GM21515 (cell line): ENCODE results near the gene PML.

ENCODE experiments used
- ATAC-seq: cut with Tn5 transposase; IDR thresholded peaks from one replicate; pipeline ENCODE4 v1.9.1; 2021; ENCODE audit not compliant: unreplicated experiment

Gene PML

DNA sequence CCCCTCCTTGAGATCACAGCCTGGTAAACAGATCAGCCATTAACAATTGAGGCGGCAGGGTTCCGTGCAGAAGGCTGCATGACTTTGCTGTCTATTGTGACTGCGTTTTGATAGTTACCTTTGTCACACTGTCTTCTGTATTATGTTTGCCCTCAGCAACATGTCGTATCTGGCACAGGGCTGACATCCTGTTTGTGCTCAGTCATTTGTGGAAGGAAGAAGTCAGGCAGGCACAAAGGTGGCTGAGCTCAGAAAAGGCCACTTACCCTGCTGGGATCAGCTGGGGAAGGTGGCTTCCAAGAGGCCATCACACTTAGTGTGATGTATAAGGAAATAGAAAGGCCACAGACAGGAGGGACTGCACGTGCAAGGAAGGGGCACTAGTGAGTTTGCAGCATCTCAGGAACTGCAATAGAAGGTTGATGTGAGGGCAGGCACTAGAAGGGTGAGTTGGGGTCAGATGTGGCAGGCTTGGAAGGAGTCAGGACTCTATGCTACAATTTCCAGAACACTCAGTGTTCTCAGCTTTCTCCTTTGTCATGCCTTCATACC is 13.4 kb downstream of the PML start:
- ATAC-seq: no peak

DNA sequence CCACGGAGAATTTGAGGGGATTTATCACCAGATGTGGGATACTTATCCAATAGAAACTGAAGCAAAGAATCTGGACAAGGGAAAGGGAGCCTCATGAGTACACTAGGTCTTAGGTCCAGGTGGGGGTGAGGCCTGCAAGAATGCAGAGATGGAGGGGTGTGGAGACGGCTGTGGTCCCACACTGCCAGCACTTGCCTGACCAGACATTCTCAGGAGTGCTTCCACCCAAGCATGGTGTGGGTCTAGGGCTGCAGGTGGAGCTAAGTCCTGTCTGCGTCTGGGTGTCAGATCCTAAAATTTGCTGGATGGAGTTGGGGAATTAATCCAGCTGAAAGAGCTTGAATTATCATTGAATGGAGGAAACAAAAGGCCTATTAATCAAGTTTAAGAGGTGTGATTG is 14.4 kb downstream of the PML start:
- no peak for ATAC-seq

DNA sequence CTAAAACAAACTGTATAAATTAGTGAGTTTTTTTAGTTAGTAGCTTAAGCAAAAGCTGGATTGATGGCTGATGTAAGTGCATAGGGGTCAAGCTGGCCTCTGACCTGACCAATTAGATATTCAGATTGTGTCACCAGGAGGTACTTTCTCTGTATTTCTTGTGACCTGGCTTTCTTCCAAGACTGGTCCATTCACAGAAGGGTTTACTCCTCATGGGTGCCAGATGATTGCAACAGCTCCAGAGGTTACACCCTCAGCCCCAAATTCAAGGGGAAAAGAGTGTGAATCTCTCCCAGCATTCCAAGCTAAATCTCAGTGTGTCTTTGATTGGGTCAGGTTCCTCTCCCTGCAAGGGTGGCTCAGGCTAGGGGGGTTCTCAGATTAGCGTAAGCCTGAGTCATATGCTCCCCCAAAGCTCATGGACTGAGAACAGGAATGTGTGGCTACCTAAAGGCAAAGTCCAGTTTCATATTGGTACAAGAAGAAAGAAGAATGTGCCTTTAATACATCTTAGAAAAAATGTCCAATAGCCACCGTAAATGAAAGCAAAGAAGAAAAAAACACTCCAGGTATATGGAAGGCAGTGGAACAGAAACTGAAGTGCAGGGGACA is 16.5 kb downstream of the PML start:
- ATAC-seq: no peak

DNA sequence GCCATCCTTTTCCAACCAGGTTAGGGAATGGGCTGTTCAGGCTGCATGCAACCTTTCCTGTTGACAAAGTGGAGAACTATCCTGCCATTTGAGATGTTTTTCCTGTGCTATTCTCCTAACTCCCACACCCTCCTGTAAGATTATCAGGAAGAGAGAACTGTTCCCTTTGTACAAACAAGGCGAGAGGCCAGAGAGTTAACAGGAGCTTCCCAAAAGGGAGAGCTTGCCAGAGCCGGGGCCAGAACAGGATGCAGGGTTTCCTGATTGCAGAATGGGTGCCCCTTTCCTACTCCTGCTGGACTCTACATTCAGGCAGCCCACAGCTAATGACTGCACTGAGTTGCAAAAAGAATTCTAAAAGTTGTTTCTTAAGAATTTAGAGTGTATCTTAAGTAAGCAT is 17.1 kb downstream of the PML start:
- no peak for ATAC-seq

DNA sequence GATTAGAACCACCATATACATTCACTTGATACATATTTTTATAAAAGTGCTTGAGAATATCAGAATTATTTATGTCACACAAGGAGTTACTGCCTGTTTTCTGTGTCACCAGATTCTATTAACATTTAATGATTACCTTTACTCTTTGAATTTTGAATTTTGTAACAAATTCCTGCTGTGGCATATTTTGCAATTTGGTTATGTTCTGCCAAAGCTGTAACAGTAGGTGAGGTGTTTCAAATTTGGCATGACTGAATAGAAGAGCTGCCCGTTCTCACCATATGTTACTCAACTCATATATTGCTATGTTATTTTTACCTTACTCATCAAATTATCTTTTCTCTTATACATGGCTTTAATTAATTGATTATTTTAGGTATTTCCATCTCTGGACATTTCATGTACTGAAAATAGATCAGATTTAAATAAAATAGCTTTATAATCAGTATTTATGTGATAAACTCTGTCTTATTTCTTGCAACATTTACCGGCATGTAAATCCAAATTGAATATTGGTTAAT is 18.9 kb downstream of the PML start:
- no peak for ATAC-seq

DNA sequence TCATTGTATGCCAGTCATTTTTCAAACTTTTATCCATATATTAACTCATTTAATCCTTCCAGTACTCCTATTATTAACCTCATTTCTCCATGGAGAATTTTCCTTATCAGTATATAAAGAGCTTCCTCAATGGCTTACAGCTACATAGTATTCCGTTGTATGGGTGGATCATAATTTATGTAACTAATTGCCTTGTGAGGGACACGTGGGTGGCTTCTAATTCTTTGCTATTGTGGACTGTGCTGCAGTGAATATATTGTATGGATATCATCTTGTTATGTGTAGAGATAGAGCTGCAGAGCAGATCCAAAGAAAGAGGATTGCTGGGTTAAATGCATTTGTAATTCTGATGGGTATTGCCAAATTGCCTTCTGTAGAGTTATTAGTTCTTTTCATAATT is 25.2 kb downstream of the PML start:
- no peak for ATAC-seq

DNA sequence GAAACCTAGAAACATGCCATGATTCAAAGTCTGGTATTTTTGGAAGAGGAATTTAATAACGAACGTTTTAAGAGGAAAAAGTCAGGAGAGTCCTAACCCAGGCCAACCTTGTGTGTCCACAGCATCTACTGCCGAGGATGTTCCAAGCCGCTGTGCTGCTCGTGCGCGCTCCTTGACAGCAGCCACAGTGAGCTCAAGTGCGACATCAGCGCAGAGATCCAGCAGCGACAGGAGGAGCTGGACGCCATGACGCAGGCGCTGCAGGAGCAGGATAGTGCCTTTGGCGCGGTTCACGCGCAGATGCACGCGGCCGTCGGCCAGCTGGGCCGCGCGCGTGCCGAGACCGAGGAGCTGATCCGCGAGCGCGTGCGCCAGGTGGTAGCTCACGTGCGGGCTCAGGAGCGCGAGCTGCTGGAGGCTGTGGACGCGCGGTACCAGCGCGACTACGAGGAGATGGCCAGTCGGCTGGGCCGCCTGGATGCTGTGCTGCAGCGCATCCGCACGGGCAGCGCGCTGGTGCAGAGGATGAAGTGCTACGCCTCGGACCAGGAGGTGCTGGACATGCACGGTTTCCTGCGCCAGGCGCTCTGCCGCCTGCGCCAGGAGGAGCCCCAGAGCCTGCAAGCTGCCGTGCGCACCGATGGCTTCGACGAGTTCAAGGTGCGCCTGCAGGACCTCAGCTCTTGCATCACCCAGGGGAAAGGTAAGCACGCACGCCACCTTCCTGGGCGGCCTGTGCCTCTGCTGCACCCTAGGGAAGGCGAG is 28.4 kb downstream of the PML start:
- no peak for ATAC-seq

DNA sequence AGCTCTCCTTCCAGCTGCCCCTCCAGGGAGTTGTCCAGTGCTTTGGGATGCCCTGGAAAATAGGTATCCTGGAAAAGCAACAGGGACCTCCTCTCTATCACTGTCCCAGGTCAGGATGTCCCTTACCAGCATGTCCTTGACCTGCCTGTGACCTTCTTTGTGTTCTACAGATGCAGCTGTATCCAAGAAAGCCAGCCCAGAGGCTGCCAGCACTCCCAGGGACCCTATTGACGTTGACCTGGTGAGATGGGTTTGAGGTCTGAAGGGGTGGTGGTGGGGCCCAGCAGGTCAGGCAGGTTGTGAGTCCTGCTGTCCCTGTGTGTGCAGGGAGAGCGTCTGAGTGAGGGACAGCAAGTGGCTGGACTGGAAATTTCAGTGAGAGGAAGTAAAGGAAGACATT is 30.2 kb downstream of the PML start:
- ATAC-seq: no peak

DNA sequence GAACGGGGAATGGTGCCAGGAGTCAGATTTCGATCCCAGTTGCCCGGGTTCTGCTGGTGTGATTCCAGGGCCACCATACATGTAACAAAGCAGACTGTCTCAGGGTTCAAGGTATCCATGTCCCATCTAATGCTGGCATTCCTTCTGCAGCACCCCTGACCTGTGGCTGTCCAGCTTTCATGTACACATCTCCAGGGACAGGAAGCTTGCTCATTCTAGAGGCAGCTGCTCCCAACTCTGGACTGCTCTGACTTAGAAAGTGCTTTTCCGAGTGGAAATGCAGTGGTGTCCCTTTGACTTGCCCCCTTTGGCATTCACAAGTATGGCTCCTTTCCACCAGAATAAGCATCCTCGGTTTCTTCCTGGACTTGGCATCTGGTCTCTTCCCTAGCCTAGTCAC is 30.9 kb downstream of the PML start:
- no peak for ATAC-seq

DNA sequence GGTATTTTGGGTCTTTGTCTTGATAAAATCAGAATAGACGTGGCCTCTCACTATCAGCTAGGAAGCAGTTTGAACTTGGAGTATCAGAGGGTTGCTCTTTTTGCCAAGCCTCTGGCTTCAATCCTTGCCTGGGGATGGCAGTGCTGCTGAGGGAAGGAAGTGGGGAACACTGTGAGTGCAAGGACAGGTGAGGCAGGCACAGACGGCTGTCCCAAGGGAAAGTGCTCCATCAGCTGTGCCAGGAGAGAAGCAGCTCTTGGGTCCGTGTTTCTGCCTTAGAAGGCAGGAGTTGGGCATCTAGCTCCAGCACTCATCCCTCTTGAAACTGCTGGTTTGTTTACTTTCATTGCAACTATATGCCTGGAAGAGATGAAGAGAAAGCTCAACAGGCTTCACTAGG is 33.2 kb downstream of the PML start:
- no peak for ATAC-seq

DNA sequence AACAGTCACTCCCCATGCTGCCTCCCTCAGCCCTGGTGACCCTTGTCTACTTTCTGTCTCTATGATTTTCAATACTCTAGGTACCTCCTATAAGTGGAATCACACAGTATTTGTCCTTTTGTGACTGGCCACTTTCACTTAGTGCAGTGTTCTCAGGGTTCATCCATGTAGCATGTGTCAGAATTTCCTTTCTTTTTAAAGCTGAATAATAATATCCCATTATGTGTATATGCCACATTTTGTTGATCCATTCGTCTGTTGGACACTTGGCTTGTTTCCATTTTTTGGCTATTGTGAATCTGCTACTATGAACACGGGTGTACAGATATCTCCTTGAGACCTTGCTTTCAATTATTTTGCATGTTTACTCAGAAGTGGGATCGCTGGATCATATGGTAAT is 34.1 kb downstream of the PML start:
- ATAC-seq: no peak

DNA sequence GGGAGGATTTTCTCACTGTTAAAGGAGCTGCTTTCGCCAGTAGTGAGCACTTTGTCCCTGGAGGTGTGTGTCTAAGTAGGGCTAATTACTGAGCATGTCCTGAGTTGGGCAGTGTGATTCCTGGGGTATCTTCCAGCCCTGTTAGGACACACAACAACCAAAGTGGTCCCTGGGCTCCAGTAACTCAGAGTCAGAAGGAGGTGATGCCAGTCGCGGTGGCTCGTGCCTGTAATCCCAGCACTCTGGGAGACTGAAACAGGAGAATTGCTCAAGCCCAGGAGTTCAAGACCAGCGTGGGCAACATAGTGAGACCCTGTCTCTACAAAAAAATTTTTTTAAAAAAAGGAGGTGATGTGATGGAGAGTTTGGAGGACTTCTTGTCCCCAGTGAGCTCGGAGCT is 37.5 kb downstream of the PML start:
- no peak for ATAC-seq

DNA sequence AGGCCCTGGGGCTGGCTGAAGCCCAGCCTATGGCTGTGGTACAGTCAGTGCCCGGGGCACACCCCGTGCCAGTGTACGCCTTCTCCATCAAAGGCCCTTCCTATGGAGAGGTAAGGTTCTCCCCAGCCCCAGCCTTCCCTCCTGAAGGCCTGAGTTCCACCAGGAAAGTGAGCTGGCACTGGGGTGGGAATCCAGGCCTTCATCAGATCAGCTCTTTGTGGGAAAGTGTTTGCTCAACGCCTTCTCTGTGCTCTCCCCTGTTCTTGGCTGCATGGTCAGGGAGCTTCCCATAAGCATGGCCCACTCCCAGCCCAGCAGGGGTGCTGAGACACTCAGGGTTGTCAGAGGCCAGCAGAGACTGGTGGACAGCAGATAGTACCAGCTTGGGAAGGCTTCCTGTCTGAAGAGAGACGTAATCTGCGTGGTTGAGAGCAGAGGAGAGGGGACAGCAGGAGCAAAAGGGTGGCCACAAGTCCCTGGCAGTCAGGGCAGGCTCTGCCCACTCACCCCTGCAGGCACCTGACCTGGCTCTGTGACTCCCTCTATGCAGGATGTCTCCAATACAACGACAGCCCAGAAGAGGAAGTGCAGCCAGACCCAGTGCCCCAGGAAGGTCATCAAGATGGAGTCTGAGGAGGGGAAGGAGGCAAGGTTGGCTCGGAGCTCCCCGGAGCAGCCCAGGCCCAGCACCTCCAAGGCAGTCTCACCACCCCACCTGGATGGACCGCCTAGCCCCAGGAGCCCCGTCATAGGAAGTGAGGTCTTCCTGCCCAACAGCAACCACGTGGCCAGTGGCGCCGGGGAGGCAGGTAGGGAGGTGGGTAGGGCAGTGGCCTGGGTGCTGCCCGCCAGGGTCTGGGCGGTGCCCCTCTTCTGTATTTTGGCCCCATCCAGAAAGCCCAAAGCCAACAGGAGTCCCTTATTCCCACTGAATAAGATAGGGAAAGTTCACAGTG is 38.4 kb downstream of the PML start:
- no peak for ATAC-seq

DNA sequence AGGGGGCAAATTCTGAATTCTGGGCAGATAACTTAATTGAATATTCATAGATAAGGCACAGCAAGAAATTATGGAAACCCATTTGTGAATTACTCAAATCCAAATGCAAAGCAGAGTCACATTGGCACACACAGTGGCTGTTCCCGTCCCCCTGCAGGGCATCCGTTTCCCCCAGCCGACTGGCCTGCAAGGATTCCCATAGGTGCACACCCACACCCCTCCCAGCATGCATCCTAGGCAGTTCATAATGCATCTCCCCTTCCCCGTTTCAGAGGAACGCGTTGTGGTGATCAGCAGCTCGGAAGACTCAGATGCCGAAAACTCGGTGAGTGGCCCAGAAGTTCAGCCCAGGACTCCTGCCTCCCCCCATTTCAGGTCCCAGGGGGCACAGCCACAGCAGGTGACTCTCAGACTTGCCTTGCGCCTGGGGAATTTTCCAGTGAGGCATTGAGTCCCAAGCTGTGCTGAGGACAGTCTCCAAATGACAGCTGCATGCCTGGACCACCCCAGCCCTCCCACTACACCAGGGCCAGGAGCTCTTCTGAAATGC is 39.8 kb downstream of the PML start:
- ATAC-seq: no peak

DNA sequence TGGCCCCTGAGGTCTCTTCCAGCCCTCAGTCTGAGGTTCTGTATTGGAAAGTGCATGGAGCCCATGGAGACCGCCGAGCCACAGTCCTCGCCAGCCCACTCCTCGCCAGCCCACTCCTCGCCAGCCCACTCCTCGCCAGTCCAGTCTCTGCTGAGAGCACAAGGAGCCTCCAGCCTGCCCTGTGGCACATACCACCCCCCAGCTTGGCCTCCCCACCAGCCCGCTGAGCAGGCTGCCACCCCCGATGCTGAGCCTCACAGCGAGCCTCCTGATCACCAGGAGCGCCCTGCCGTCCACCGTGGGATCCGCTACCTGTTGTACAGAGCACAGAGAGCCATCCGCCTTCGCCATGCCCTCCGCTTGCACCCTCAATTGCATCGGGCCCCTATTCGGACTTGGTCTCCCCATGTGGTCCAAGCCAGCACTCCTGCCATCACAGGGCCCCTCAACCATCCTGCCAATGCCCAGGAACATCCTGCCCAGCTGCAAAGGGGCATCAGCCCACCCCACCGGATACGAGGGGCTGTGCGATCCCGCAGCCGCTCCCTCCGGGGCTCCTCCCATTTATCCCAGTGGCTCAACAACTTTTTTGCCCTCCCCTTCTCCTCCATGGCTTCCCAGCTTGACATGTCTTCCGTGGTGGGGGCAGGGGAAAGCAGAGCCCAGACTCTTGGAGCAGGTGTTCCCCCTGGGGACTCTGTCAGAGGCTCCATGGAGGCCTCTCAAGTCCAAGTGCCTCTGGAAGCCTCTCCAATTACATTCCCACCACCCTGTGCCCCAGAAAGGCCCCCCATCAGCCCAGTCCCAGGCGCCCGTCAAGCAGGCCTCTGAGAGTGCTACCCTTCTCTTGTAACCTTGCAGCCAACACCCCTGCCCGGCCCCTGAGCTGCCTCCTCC is 40.9 kb downstream of the PML start:
- ATAC-seq: no peak

DNA sequence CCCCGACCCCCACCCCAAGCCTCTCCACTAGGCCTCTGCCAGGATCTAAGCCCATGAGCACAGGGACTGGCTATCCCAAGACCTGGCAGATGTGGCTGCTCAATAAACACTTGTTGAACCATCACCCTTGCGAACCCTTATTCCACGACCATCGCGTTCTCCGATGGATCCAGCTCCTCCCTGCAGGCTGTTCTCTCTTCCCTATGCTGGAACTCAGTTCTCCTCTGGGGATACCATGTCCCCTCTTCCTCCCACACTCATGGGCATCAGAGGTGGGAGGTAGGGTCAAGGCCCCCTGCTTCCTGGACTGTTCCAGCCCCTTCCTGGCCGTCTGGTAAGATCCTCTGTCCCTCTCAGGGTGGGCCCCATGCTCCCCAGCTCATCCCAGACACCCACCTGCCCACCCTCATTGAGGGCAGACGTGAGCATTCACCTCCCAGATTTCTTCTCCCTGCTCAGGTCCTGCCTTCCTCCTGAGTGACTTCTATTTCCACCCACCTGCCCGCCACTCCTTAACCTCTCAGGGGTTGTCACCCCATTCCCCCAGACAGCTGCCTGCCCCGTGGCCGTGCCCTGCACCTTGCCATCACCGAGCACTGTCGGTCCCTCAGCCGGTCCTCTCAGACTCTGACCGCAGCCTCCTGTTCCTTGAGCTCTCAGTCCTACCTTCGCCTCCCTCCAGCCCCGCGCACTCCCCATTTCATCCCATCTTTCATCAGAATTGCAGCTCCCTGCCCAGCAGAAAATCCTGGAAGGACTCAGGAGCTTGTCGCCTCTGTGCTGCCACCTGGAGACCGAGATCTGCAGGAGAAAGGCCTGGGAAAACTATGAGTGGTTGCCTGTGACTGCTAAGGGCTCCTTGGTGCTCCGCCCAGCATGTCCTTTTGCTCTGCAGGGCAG is 42.0 kb downstream of the PML start:
- ATAC-seq: no peak

DNA sequence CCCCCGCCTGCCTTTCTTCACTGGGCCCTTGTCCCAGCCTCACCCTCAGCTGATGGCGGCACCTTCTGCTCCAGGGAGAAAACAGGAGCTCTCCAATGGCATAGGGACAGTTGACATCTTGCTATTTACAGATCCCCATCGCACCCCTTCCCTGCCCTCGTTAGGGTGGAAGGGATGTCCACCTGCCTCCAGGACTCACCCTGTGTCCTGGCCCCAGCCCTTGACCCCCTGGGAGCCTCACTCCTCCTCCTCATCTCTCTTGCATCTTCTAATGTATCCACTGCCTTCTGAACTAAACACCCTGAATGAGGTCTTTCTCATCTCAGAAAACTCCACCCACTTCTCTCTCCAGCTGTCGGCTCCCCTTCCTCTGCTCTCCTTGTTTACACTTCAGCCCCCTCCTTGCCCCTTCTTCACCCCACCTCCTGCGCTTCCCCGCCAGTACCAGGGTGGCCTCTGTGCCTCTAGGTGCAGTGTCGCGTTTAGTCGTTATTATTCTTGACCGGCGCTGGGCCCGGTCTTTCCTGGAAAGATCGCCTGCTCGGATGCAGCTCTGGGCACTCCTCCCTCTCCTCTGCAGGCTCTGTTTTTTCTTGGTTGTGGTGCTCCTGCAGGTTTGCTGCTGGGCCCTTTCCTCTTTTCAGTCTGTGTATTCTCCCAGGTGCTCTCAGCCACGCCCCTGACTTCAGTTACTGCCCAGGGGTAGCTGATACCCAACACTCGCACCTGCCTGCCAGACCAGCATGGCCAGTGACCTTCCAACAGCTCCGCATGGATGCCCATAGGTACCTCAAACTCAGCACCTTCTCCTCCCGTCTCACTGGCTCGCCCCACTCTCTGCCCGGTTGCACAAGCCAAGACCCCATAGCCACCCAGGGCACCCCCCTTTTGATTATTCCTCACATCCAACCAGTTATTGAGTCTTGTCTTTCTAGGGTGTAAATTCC is 42.9 kb downstream of the PML start:
- ATAC-seq: no peak
